Activated CD8-positive, alpha-beta T cell treated with anti-CD3 and anti-CD28 coated beads for 36 hours (primary cell): ENCODE measurements around the gene EDNRA. TPM values are rescaled to one million over a fixed set of nuclear protein-coding genes. Genes with fewer than 3 reads are reported as not detected.

Source experiments
- ATAC-seq: fragments of 200-7000 bp; cut with Tn5 transposase; one replicate; pipeline ENCODE4 v1.10.0; 2021; ENCODE audit warnings: mild to moderate bottlenecking, moderate library complexity
- CTCF ChIA-PET: fragments of 350-600 bp; sonication (Branson Sonifier 250); formaldehyde crosslinking; loops from one replicate; lab custom pipeline; 2021; ENCODE audit warnings: antibody characterized with exemption; lab: Charles Lee
- POLR2A ChIA-PET: fragments of 350-600 bp; sonication (Branson Sonifier 250); formaldehyde crosslinking; loops from one replicate; lab custom pipeline; 2021; ENCODE audit warnings: antibody characterized with exemption; lab: Charles Lee
- DNase-seq: peaks from one replicate; pipeline ENCODE4 v3.0.0-alpha.2; 2020
- H3K27ac Mint-ChIP-seq: one replicate; pipeline ENCODE4 v1.8.0; 2021; ENCODE audit warnings: mild to moderate bottlenecking, mixed read lengths
- H3K27me3 Mint-ChIP-seq: one replicate; pipeline ENCODE4 v1.8.0; 2021; ENCODE audit warnings: mixed read lengths
- H3K36me3 Mint-ChIP-seq: one replicate; pipeline ENCODE4 v1.8.0; 2021; ENCODE audit warnings: low read depth, mixed read lengths
- H3K4me1 Mint-ChIP-seq: one replicate; pipeline ENCODE4 v1.8.0; 2021; ENCODE audit warnings: low read depth, mixed read lengths
- H3K4me3 Mint-ChIP-seq: one replicate; pipeline ENCODE4 v1.8.0; 2021; ENCODE audit warnings: mild to moderate bottlenecking, moderate library complexity, mixed read lengths
- H3K9me3 Mint-ChIP-seq: one replicate; pipeline ENCODE4 v1.8.0; 2021; ENCODE audit warnings: mixed read lengths
- intact Hi-C: fragments of 100-400 bp; cut with micrococcal nuclease; formaldehyde crosslinking; loops from one replicate; pipeline ENCODE4 v1.10.0; 2022
- total RNA-seq, 2 experiments: library from RNA; stranded (reverse); gene quantifications; one replicate each; pipeline ENCODE4 v1.2.3, GENCODE V29; 2021
- TF ChIP-seq, protein P1 (sequence below): fragments of 200-600 bp; IDR thresholded peaks from one replicate; pipeline ENCODE4 v1.8.0; 2022; ENCODE audit warnings: antibody characterized with exemption, mild to moderate bottlenecking

The EDNRA gene
- total RNA-seq, 2 experiments from 2014 or later: not detected

DNA sequence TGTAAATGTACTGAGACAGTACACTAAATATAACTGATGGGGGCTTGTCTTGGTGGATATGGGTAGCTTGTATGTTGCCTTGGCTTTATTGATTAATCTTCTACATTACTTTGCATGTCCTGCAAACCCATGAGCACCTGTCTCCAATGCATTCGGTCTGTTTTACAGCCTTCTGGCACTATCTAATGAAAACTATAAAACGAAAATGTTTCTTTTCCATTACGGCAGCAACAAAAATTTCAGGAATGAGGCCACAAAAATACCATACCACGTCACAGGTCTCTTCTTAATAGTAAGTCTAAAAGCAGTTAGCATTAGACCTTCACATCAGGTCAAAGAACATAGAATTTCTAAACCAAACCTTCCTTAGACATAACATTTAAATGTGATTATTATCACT is 49.8 kb downstream of the EDNRA start:
- DNase-seq (no peak), ATAC-seq (no peak)
- CTCF ChIA-PET: interaction anchor here (1.0 kb wide), 1 partner anchor 12 kb away, joined by 3 read pairs; no protein-coding TSS in a partner anchor
- intact Hi-C loops: no loop called here
- Mint-ChIP-seq H3K27ac (no peak overlapping the region), H3K4me3 (no peak overlapping the region), H3K36me3 (no peaks in the 10 kb centered on the region), H3K9me3 (no peaks in the 10 kb centered on the region), H3K4me1 (no peaks in the 10 kb centered on the region), H3K27me3 (peaks cover 5% of the 10 kb centered on the region)
- TF ChIP-seq, protein P1, sequence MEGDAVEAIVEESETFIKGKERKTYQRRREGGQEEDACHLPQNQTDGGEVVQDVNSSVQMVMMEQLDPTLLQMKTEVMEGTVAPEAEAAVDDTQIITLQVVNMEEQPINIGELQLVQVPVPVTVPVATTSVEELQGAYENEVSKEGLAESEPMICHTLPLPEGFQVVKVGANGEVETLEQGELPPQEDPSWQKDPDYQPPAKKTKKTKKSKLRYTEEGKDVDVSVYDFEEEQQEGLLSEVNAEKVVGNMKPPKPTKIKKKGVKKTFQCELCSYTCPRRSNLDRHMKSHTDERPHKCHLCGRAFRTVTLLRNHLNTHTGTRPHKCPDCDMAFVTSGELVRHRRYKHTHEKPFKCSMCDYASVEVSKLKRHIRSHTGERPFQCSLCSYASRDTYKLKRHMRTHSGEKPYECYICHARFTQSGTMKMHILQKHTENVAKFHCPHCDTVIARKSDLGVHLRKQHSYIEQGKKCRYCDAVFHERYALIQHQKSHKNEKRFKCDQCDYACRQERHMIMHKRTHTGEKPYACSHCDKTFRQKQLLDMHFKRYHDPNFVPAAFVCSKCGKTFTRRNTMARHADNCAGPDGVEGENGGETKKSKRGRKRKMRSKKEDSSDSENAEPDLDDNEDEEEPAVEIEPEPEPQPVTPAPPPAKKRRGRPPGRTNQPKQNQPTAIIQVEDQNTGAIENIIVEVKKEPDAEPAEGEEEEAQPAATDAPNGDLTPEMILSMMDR: no peak
- POLR2A ChIA-PET: no interaction called here

DNA sequence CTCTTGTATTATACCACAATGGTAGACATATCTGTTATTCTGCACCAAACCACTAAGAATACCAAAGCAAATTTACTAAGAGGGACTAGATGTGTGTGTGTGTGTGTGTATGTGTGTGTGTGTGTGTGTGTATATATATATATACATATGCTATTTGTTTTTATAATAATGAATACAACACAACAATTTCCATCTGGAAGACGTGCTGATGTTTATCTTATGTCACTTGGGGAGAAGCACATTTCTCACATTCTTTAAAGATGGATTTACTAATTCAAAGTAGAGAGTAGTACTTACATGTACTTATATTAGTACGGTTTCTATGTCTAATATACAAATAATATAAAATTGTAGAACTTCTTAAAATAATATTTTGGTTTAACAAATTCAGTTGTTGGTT is 52.0 kb downstream of the EDNRA start:
- Mint-ChIP-seq H3K9me3 (no peaks in the 10 kb centered on the region), H3K36me3 (no peaks in the 10 kb centered on the region), H3K4me1 (no peaks in the 10 kb centered on the region), H3K27ac (no peak overlapping the region), H3K4me3 (no peak overlapping the region), H3K27me3 (peaks cover 9% of the 10 kb centered on the region)
- TF ChIP-seq, protein P1: no peak
- ChIA-PET CTCF (interaction anchor here (0.9 kb wide), 1 partner anchor 14 kb away, joined by 3 read pairs; no protein-coding TSS in a partner anchor), POLR2A (no interaction called here)
- ATAC-seq (no peak), DNase-seq (no peak)
- intact Hi-C loops: no loop called here

DNA sequence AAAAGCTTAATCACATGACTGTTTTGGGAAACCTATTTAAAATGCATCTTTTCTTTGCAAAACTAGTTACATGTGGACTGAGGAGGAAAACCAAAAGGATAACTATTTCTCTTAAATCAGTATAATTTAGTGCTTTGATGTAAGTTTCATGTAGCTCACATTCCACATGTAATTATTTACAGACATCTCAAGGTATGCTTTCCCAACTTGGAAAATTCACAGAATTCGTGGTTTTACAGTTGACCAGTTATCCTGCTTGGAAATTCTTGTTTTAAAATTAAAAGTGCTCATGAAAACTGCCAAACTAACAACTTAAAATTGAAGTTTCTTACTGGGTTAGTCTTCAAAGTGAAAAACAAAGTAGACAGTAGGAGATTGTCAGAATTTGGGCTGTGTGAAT is 52.4 kb downstream of the EDNRA start:
- ChIA-PET CTCF (interaction anchor here (0.9 kb wide), 1 partner anchor 15 kb away, joined by 3 read pairs; no protein-coding TSS in a partner anchor), POLR2A (no interaction called here)
- no peak overlapping the region for H3K4me3 Mint-ChIP-seq
- no peaks in the 10 kb centered on the region for H3K36me3 Mint-ChIP-seq
- H3K27ac Mint-ChIP-seq: no peak overlapping the region
- TF ChIP-seq, protein P1: no peak
- ATAC-seq: no peak
- DNase-seq: no peak
- no peaks in the 10 kb centered on the region for H3K9me3 Mint-ChIP-seq
- H3K27me3 Mint-ChIP-seq: peaks cover 9% of the 10 kb centered on the region
- intact Hi-C loops: no loop called here
- no peaks in the 10 kb centered on the region for H3K4me1 Mint-ChIP-seq

DNA sequence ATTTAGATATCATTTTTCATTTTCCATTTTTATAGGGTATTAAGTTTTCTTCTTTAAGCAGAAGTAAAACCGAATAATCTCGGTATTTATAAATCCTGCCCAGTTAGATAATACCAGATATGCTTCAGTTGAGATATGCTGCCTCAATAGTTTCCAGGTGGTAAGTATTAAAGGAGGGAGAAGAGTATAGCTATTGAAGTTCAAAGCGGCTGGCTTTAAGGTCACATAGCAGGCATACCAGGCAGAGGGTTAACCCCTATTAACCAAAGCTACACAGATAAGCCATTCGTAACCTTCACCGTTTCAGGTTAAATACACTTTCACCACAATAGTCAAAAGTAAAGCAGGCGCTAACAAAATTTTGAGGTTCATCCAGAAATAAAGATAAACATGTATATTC is 54.2 kb downstream of the EDNRA start:
- Mint-ChIP-seq H3K27ac (no peak overlapping the region), H3K9me3 (no peaks in the 10 kb centered on the region), H3K27me3 (peaks cover 7% of the 10 kb centered on the region), H3K4me3 (no peak overlapping the region), H3K36me3 (no peaks in the 10 kb centered on the region), H3K4me1 (no peaks in the 10 kb centered on the region)
- no peak for DNase-seq
- no peak for ATAC-seq
- POLR2A ChIA-PET: no interaction called here
- TF ChIP-seq, protein P1: no peak
- intact Hi-C loops: no loop called here
- CTCF ChIA-PET: interaction anchor here (0.6 to 1.3 kb wide), 2 partner anchors 332 to 1532 kb away, joined by 3 read pairs; no protein-coding TSS in a partner anchor

DNA sequence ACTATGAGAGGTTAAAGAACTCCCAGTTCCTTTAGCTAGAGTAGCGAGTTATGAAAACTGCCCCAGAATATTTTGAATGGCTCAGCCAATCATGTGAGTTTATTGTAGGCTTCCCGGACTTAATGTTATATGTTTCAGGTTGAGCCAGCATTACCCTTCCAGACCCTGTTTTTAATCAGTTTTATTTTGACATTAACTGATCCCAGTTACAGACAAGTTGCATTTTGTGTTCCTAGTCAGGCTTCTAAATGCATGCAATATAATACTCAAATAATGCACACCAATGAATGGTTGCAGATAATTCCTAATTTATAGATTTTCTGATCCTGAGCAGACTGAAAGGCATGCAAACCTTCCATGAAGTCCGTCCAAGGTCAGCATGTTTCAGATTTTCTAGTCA is 57.8 kb downstream of the EDNRA start:
- Mint-ChIP-seq H3K4me3 (no peak overlapping the region), H3K27me3 (peaks cover 9% of the 10 kb centered on the region), H3K9me3 (no peaks in the 10 kb centered on the region), H3K4me1 (no peaks in the 10 kb centered on the region), H3K27ac (no peak overlapping the region), H3K36me3 (no peaks in the 10 kb centered on the region)
- ChIA-PET CTCF (interaction anchor here (0.6 kb wide), 1 partner anchor 158 kb away, joined by 3 read pairs; no protein-coding TSS in a partner anchor), POLR2A (no interaction called here)
- ATAC-seq: no peak
- intact Hi-C loops: no loop called here
- DNase-seq: no peak
- TF ChIP-seq, protein P1: no peak
